ENCODE results near the gene RASSF4.
A peak's percentile ranks its signal among the peaks of the same experiment; 100 is the strongest.

The RASSF4 gene

DNA sequence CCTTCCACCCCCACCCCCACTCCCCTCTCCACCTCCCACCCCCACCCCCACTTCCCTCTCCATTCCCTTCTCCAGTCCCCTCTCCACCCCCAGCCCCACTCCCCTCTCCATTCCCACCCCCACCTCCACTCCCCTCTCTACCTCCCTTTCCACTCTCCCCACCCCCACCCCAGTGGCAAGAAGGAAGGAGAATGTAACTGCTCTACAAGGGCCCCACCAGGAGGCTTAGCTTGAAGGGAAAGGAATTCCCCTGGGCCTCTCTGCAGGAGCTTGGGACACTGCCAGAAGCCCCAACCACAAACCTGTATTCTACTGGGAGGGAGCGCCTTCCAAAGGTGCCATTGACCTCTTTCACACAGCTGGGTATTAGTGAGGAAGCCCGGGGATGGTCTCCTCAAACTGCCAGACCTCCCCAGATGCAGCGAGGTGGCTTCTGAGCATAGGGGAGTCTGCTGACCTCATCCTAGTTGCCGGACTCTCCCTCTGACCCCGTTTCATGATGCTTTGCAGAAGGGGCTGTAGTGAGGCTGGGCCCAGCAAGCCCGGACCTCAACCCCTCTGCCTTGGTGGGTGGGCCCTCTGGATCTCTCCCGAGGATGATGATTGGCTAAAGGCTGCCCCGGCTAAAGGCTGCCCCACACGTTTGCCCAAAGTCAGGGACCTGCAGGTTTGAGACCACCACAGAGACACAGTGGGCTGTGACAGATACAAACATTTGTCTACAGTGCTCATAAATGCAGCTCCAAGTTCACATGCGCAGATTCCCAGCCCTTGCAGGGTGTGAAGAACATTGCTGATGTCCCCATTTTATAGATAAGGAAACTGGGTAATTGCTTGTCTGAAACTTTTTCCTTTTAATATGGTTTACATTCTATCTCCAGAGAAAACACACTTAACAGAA lies 16.1 kb downstream of the RASSF4 start:
- ChIA-PET POLR2A (interaction anchor here (0.6 to 2.3 kb wide), 5 partner anchors 11 to 43 kb away, joined by 3 to 12 read pairs (median 5); no protein-coding TSS in a partner anchor), CTCF (interaction anchor here (0.6 to 1.5 kb wide), 7 partner anchors 10 to 1324 kb away, joined by 3 to 15 read pairs (median 4); no protein-coding TSS in a partner anchor)
- peak overlapping the region; percentile 3; the same call in 1 of the 2 replicates for H3K27ac ChIP-seq (ENCODE audit: extremely low read depth, low read depth, low read length)
- H3K4me3 ChIP-seq (ENCODE audit: low read depth, low read length), result no peak overlapping the region; the same call in 1 of the 2 replicates
- no peaks in the 10 kb centered on the region for H3K9me3 ChIP-seq (ENCODE audit: control insufficient read depth, insufficient read depth, low read depth, low read length)
- H3K36me3 ChIP-seq (ENCODE audit: control insufficient read depth in 2 of 2, insufficient read depth in 1 of 2, low read length in 2 of 2), result peaks cover 0 to 19% of the 10 kb centered on the region in 2 experiments; a peak in 1 of 3 replicates
- peaks cover 23% of the 10 kb centered on the region for H3K4me1 ChIP-seq (ENCODE audit: control insufficient read depth, insufficient read depth, low read length)
- TF ChIP-seq ZNF548 (tag by site-specific recombination; IDR thresholded peaks at IDR 0.05), result no peak
- TF ChIP-seq ZNF785 (tag by site-specific recombination; IDR thresholded peaks at IDR 0.05), result no peak
- TF ChIP-seq ZBTB21 (tag by site-specific recombination; IDR thresholded peaks at IDR 0.05), result no peak
- TF ChIP-seq, protein P1, sequence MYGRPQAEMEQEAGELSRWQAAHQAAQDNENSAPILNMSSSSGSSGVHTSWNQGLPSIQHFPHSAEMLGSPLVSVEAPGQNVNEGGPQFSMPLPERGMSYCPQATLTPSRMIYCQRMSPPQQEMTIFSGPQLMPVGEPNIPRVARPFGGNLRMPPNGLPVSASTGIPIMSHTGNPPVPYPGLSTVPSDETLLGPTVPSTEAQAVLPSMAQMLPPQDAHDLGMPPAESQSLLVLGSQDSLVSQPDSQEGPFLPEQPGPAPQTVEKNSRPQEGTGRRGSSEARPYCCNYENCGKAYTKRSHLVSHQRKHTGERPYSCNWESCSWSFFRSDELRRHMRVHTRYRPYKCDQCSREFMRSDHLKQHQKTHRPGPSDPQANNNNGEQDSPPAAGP (tag by site-specific recombination; IDR thresholded peaks at IDR 0.05), result 0 out of 2 replicates have a peak, but pooled peaks have one; percentile 30
- TF ChIP-seq INSM2 (tag by site-specific recombination; IDR thresholded peaks at IDR 0.05), result no peak
- no peak for TF ChIP-seq ZNF23 (tag by site-specific recombination; IDR thresholded peaks at IDR 0.05; ENCODE audit: borderline replicate concordance)
- TF ChIP-seq ZNF416 (tag by site-specific recombination; IDR thresholded peaks at IDR 0.05), result no peak
- TF ChIP-seq ZNF174 (tag by site-specific recombination; IDR thresholded peaks at IDR 0.05), result no peak
- no peak for TF ChIP-seq FEZF1 (tag by site-specific recombination; IDR thresholded peaks at IDR 0.05)
- TF ChIP-seq ZNF362 (tag by site-specific recombination; IDR thresholded peaks at IDR 0.05), result no peak
- no peak for TF ChIP-seq ZNF114 (tag by site-specific recombination; IDR thresholded peaks at IDR 0.05)
- TF ChIP-seq ZNF391 (tag by site-specific recombination; IDR thresholded peaks at IDR 0.05; ENCODE audit: borderline replicate concordance, low read depth), result no peak
- no peak for TF ChIP-seq ZNF555 (tag by site-specific recombination; conservative IDR thresholded peaks at IDR 0.05)
- TF ChIP-seq, protein P2, sequence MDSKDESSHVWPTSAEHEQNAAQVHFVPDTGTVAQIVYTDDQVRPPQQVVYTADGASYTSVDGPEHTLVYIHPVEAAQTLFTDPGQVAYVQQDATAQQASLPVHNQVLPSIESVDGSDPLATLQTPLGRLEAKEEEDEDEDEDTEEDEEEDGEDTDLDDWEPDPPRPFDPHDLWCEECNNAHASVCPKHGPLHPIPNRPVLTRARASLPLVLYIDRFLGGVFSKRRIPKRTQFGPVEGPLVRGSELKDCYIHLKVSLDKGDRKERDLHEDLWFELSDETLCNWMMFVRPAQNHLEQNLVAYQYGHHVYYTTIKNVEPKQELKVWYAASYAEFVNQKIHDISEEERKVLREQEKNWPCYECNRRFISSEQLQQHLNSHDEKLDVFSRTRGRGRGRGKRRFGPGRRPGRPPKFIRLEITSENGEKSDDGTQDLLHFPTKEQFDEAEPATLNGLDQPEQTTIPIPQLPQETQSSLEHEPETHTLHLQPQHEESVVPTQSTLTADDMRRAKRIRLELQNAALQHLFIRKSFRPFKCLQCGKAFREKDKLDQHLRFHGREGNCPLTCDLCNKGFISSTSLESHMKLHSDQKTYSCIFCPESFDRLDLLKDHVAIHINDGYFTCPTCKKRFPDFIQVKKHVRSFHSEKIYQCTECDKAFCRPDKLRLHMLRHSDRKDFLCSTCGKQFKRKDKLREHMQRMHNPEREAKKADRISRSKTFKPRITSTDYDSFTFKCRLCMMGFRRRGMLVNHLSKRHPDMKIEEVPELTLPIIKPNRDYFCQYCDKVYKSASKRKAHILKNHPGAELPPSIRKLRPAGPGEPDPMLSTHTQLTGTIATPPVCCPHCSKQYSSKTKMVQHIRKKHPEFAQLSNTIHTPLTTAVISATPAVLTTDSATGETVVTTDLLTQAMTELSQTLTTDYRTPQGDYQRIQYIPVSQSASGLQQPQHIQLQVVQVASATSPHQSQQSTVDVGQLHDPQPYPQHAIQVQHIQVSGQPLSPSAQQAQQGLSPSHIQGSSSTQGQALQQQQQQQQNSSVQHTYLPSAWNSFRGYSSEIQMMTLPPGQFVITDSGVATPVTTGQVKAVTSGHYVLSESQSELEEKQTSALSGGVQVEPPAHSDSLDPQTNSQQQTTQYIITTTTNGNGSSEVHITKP (tag by site-specific recombination; IDR thresholded peaks at IDR 0.05), result peak; percentile 42; the same call in 1 of the 2 replicates
- TF ChIP-seq ZNF544 (tag by site-specific recombination; IDR thresholded peaks at IDR 0.05), result no peak
- TF ChIP-seq ZNF433 (tag by site-specific recombination; IDR thresholded peaks at IDR 0.05; ENCODE audit: low read depth), result no peak
- no peak for TF ChIP-seq ZNF146 (tag by site-specific recombination; IDR thresholded peaks at IDR 0.05)
- TF ChIP-seq PRDM4 (tag by site-specific recombination; IDR thresholded peaks at IDR 0.05), result no peak
- no peak for TF ChIP-seq GLI4 (tag by site-specific recombination; IDR thresholded peaks at IDR 0.05)
- no peak for TF ChIP-seq ZNF843 (tag by site-specific recombination; IDR thresholded peaks at IDR 0.05)
- TF ChIP-seq, protein P3, sequence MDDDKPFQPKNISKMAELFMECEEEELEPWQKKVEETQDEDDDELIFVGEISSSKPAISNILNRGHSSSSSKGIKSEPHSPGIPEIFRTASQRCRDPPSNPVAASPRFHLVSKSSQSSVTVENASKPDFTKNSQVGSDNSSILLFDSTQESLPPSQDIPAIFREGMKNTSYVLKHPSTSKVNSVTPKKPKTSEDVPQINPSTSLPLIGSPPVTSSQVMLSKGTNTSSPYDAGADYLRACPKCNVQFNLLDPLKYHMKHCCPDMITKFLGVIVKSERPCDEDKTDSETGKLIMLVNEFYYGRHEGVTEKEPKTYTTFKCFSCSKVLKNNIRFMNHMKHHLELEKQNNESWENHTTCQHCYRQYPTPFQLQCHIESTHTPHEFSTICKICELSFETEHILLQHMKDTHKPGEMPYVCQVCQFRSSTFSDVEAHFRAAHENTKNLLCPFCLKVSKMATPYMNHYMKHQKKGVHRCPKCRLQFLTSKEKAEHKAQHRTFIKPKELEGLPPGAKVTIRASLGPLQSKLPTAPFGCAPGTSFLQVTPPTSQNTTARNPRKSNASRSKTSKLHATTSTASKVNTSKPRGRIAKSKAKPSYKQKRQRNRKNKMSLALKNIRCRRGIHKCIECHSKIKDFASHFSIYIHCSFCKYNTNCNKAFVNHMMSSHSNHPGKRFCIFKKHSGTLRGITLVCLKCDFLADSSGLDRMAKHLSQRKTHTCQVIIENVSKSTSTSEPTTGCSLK (tag by site-specific recombination; IDR thresholded peaks at IDR 0.05), result no peak
- TF ChIP-seq, protein P4, sequence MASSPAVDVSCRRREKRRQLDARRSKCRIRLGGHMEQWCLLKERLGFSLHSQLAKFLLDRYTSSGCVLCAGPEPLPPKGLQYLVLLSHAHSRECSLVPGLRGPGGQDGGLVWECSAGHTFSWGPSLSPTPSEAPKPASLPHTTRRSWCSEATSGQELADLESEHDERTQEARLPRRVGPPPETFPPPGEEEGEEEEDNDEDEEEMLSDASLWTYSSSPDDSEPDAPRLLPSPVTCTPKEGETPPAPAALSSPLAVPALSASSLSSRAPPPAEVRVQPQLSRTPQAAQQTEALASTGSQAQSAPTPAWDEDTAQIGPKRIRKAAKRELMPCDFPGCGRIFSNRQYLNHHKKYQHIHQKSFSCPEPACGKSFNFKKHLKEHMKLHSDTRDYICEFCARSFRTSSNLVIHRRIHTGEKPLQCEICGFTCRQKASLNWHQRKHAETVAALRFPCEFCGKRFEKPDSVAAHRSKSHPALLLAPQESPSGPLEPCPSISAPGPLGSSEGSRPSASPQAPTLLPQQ (tag by site-specific recombination; IDR thresholded peaks at IDR 0.05), result peak; percentile 54; the same call in 1 of the 2 replicates
